Measurements from ENCODE around the gene POLR2H.

DNA sequence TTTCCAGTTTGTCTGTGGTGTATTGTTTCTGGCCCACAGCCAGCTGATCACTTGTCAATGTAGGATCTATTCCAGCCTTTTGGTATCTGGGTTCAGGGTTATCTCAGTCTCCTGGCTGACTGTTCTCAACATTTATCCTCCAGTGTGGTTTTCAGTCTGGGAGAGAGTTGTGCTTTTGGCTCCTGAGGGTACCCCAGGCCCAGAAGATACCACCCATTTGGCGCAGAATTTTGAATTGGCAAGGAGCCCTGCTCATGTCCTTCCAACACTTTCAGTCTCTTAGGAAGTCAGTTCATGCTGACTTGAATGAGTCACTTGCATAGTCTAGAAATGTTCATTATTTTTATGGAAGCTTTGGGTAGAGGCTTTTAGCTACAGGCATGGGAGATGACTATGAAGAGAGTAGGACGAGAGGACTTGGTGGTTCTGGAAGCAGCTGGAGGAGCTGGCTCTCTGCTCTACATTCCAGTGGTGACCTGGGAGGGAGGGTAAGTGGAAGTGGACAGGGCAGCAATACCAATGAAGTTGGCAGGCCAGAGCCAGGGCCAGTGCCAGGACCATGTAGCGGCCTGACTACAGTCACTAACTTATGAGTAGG lies 7.2 kb downstream of the POLR2H start:
- TF ChIP-seq, protein P1, sequence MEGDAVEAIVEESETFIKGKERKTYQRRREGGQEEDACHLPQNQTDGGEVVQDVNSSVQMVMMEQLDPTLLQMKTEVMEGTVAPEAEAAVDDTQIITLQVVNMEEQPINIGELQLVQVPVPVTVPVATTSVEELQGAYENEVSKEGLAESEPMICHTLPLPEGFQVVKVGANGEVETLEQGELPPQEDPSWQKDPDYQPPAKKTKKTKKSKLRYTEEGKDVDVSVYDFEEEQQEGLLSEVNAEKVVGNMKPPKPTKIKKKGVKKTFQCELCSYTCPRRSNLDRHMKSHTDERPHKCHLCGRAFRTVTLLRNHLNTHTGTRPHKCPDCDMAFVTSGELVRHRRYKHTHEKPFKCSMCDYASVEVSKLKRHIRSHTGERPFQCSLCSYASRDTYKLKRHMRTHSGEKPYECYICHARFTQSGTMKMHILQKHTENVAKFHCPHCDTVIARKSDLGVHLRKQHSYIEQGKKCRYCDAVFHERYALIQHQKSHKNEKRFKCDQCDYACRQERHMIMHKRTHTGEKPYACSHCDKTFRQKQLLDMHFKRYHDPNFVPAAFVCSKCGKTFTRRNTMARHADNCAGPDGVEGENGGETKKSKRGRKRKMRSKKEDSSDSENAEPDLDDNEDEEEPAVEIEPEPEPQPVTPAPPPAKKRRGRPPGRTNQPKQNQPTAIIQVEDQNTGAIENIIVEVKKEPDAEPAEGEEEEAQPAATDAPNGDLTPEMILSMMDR (IDR thresholded peaks at IDR 0.05) = no peak
- TF ChIP-seq POLR2AphosphoS5 (IDR thresholded peaks at IDR 0.05; ENCODE audit: low read depth, low read length) (no peak), SIN3A (IDR thresholded peaks at IDR 0.05; ENCODE audit: borderline replicate concordance, insufficient read depth, low read depth, low read length) (no peak), TCF7L2 (IDR thresholded peaks at IDR 0.05; ENCODE audit: low read depth, low read length) (no peak)
- TF ChIP-seq, protein P2, sequence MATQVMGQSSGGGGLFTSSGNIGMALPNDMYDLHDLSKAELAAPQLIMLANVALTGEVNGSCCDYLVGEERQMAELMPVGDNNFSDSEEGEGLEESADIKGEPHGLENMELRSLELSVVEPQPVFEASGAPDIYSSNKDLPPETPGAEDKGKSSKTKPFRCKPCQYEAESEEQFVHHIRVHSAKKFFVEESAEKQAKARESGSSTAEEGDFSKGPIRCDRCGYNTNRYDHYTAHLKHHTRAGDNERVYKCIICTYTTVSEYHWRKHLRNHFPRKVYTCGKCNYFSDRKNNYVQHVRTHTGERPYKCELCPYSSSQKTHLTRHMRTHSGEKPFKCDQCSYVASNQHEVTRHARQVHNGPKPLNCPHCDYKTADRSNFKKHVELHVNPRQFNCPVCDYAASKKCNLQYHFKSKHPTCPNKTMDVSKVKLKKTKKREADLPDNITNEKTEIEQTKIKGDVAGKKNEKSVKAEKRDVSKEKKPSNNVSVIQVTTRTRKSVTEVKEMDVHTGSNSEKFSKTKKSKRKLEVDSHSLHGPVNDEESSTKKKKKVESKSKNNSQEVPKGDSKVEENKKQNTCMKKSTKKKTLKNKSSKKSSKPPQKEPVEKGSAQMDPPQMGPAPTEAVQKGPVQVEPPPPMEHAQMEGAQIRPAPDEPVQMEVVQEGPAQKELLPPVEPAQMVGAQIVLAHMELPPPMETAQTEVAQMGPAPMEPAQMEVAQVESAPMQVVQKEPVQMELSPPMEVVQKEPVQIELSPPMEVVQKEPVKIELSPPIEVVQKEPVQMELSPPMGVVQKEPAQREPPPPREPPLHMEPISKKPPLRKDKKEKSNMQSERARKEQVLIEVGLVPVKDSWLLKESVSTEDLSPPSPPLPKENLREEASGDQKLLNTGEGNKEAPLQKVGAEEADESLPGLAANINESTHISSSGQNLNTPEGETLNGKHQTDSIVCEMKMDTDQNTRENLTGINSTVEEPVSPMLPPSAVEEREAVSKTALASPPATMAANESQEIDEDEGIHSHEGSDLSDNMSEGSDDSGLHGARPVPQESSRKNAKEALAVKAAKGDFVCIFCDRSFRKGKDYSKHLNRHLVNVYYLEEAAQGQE (IDR thresholded peaks at IDR 0.05; ENCODE audit: insufficient read depth in 1 of 2, low read depth in 2 of 2, low read length in 1 of 2) = no peak

Measured in Panc1 (cell line).